H1 (cell line): ENCODE measurements around the gene ABHD11. TPM values are rescaled to one million over a fixed set of nuclear protein-coding genes. Genes with fewer than 3 reads are reported as not detected.

ENCODE experiments used
- ASH2L ChIP-seq: fragments of 200-600, 300-600 bp; sonication (generic); IDR thresholded peaks from one replicate; pipeline ENCODE4 v1.7.1; 2017; ENCODE audit warnings: low read length
- polyA plus RNA-seq, 7 experiments: library from polyadenylated mRNA; depleted of rRNA in 3 of 7; stranded (reverse) in 5 of 7; unstranded in 2 of 7; fragments of >200 nt in 5 of 7; fragments of 200-250 nt in 2 of 7; gene quantifications; 1 replicate in 5 of 7; 2 replicates in 1 of 7; 4 replicates in 1 of 7; pipeline versions ENCODE4 v1.2.1 to v1.2.3, GENCODE V29; 2011 to 2013; ENCODE audit warnings: missing spikeins in 2 of 7, mixed read lengths in 2 of 7
- total RNA-seq: library from RNA; stranded (reverse); fragmentation: NEBNext Ultra II Directional; extraction: Animal tissue kit (Norgen Biotek cat#: 25700); gene quantifications from 2 replicates; pipeline ENCODE4 v1.2.1, GENCODE V29; 2021

ABHD11 gene
- total and polyA plus RNA-seq, 2 of the 8 experiments (the other 6 are each of a cell fraction or from before 2014, with no cell fraction given): 19.8 to 42.2 TPM

- TF ChIP-seq ASH2L: no peak
- TF ChIP-seq, all 59 proteins: peak for 2
Measured at GRCh38 chr7:73761854-73762658, 23.5 kb upstream of the ABHD11 start (continued).
